Pancreas (tissue), 10 donors: ENCODE data around the gene SERPINI1. TPM values are rescaled to one million over a fixed set of nuclear protein-coding genes. Genes with fewer than 3 reads are reported as not detected.
A peak's percentile ranks its signal among the peaks of the same experiment; 100 is the strongest.

Source experiments
- ATAC-seq, 4 donors: fragments of 200-7000 bp; cut with Tn5 transposase; one replicate each; pipeline versions ENCODE4 v1.8.0 to v1.9.1; 2020; ENCODE audit warnings: mild to moderate bottlenecking in 4 of 4, moderate library complexity in 4 of 4
- DNase-seq, 6 donors: peaks; one replicate each; pipeline ENCODE4 v3.0.0-alpha.2; 2020
- FAIRE-seq: peaks from 2 replicates; lab custom pipeline; 2012; peaks lifted over from hg19 to GRCh38; lab: Jason Lieb, UNC
- H3K27ac ChIP-seq, 4 donors: fragments of 200-600 bp; sonication (generic); 1 replicate in 3 of 4; 2 replicates in 1 of 4; pipeline versions ENCODE4 v1.5.0 to v1.8.0; 2020
- H3K27me3 ChIP-seq, 4 donors: fragments of 200-600 bp; one replicate each; pipeline ENCODE4 v1.8.0; 2021
- H3K36me3 ChIP-seq, 3 donors: fragments of 200-600 bp; sonication (generic) in 1 of 3; one replicate each; pipeline versions ENCODE4 v1.5.0 to v1.8.0; 2020 to 2021
- H3K4me1 ChIP-seq, 3 donors: fragments of 200-600 bp; one replicate each; pipeline ENCODE4 v1.8.0; 2021
- H3K4me3 ChIP-seq, 4 donors: fragments of 200-600 bp; sonication (generic) in 2 of 4; one replicate each; pipeline versions ENCODE4 v1.5.0 to v1.8.0; 2020 to 2021
- H3K9me3 ChIP-seq, 4 donors: fragments of 200-600 bp; one replicate each; pipeline ENCODE4 v1.8.0; 2021
- WGBS, 2 donors: extraction: QIAGEN DNeasy Blood & Tissue Kit; methylation state at CpG; one replicate each; pipeline ENCODE4 v1.1.7; 2013; 5-methylcytosine and 5-hydroxymethylcytosine counted together
- intact Hi-C, 3 donors: fragments of 100-400 bp; cut with DNase I; formaldehyde crosslinking; loops; one replicate each; pipeline versions ENCODE4 v1.11.1 to v1.14.2; 2022
- polyA plus RNA-seq, 2 donors: library from polyadenylated mRNA; stranded (reverse); fragments of 200-250 nt; gene quantifications; one replicate each; pipeline ENCODE4 v1.2.3, GENCODE V29; 2013
- total RNA-seq, 6 donors: library from RNA; stranded (reverse); fragmentation: NEBNext Ultra II Directional in 4 of 6; extraction: Animal tissue kit (Norgen Biotek cat#: 25700) in 4 of 6; gene quantifications; one replicate each; pipeline versions ENCODE4 v1.2.1 to v1.2.4, GENCODE V29; 2021 to 2023
- TF ChIP-seq, protein P1 (sequence below), 4 donors: fragments of 200-600 bp; sonication (generic) in 3 of 4; IDR thresholded peaks; one replicate each; pipeline versions ENCODE4 v1.5.0 to v1.8.0; 2021; ENCODE audit warnings: antibody characterized with exemption in 4 of 4
- donor health status: healthy with polysubstance abuse.
- donor health status: DM: no; HTN: no; CAD: no; lungs with moderate emphysema.
- donor health status: DM: no; HTN: no; CAD: no.
- donor health status: control.
- donor health status: control.
- donor health status: Bipolar disorder and iron deficiency.
- donor health status: DM: yes; HTN: yes; CAD: no.
- donor health status: DM: no; HTN: no; CAD: no.
- donor health status: DM: no; HTN: no; CAD: no.
- donor health status: DM: yes; HTN: yes; CAD: no.

Gene SERPINI1
- total and polyA plus RNA-seq, 8 donors: 12.1 to 23.7 (median 20.8) TPM

DNA sequence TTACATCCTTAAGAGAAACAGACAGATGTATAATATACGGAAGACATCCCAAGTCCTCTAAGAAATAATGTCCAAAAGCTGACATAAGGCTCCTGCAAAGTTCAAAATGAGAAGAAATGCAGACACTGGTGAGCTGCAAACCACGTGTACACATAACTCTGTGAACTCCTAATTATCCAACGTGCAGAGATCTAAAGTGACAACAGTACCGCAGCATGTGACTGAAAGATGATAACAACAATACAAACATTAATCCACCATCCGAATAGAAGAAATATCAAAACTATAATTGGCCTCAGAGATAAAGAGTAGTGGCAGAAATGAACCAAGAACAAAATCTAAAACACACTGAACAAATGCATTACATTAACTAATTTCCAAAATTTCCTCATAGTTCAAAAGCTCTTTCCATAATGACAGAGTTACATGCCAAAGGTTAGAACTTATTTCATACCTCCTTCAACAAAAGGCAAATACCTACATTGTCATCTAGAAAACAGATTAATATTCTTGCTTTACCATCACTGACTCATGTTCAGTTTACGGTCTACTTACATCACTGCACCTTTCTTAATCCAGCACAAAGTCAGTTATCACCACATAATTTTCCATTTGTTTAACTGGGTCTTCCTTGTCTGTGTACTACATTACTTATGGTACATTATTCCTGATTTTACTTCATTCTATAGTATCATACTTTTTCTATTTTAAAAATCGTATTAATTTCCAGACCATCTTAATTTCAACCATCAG, 3.0 kb upstream of the SERPINI1 start:
- ATAC-seq (no peak), DNase-seq (no peak), FAIRE-seq (no peak)
- no peak overlapping the region for H3K27ac ChIP-seq
- H3K4me1 ChIP-seq: peaks cover 8 to 27% (median 26%) of the 10 kb centered on the region in 3 donors
- intact Hi-C loops: no loop called here
- no peaks in the 10 kb centered on the region for H3K36me3 ChIP-seq
- no peaks in the 10 kb centered on the region for H3K27me3 ChIP-seq
- no peaks in the 10 kb centered on the region for H3K9me3 ChIP-seq
- no peak overlapping the region for H3K4me3 ChIP-seq
- TF ChIP-seq, protein P1, sequence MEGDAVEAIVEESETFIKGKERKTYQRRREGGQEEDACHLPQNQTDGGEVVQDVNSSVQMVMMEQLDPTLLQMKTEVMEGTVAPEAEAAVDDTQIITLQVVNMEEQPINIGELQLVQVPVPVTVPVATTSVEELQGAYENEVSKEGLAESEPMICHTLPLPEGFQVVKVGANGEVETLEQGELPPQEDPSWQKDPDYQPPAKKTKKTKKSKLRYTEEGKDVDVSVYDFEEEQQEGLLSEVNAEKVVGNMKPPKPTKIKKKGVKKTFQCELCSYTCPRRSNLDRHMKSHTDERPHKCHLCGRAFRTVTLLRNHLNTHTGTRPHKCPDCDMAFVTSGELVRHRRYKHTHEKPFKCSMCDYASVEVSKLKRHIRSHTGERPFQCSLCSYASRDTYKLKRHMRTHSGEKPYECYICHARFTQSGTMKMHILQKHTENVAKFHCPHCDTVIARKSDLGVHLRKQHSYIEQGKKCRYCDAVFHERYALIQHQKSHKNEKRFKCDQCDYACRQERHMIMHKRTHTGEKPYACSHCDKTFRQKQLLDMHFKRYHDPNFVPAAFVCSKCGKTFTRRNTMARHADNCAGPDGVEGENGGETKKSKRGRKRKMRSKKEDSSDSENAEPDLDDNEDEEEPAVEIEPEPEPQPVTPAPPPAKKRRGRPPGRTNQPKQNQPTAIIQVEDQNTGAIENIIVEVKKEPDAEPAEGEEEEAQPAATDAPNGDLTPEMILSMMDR (IDR thresholded peaks at IDR 0.05): no peak
- 36 to 53% methylated on average over 7 of the region's 7 CpGs for WGBS, 2 donors

DNA sequence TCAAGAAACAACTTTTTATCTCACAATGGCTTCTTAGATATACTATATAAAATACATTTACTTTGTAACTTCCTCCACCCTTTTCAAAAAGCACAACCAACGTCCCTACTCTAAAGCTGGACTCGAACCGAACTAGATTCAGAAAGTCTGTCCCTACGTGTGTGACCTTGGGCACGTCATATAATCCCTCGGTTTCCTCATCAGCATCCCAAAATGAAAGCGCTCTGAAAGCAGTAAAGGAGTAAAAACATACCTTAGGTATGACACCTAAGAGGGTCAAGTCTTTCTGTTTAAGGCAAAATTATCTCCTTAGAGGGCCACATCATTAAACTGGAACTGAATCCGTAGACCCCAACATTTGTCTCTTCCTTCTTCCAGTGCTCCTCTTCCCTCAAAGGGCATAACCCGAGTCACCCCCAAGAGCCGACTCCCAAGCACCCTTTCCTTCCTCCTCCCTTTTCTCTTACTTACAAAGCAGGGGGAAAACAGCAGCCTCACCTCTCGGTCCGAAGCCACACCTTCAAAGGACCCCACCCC, 1.5 kb upstream of the SERPINI1 start:
- DNase-seq (no peak), ATAC-seq (no peak), FAIRE-seq (no peak)
- H3K27ac ChIP-seq: peak overlapping the region; percentile 91 to 94 (median 91)
- no peaks in the 10 kb centered on the region for H3K27me3 ChIP-seq
- intact Hi-C loops: no loop called here
- no peaks in the 10 kb centered on the region for H3K9me3 ChIP-seq
- WGBS, 2 donors: 0 to 1% methylated on average over 12 of the region's 12 CpGs
- TF ChIP-seq, protein P1 (IDR thresholded peaks at IDR 0.05): no peak
- H3K4me1 ChIP-seq: peaks cover 12 to 28% (median 19%) of the 10 kb centered on the region in 3 donors
- H3K4me3 ChIP-seq: peak overlapping the region; percentile 64 to 91 (median 86)
- H3K36me3 ChIP-seq: no peaks in the 10 kb centered on the region

DNA sequence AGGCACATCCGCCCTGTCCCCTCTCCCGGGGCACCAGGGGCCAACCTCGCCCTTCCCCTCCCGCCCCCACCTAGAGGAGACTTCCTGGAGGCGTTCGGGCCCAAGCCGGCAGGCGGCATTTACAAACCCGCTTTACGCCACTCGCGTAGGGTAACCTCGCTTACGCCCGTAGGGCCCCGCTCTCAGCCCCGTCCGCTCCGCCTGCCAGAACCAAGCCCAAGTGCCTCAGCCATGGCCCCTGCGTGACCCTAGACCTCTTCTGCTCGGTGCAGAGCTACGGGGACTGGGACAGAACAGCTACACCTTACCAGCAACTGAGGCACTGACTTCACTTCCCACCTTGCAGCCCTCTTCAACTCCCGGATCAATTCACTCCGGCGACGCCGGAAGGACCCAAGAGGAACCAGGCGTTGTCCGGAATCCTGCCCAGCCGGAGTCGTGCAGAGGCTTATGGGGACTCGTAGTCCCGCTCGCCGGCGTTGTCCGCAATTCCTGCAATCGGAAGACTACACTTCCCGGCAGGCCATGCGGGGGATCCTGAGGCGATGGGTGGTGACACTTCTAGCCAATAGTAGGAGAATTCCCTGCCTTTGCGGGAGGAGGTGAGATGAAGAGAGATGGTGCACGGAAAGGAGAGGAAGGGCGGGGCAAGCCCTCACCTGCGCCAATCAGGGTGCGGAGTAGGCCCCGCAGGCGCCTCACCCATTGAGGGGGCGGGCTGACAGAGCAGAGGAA, 856 bp upstream of the SERPINI1 start, which contains the start of gene PDCD10:
TSS of gene PDCD10 (minus strand) at position 395 of the 735 bp plus-strand sequence. CDS start 14,735 bp downstream, outside the sequence.
- peak within 1 kb of the TSS; percentile 91 to 94 (median 92) for H3K27ac ChIP-seq
- intact Hi-C loops: no loop called here
- H3K9me3 ChIP-seq: no peaks in the 10 kb centered on the region
- no peaks in the 10 kb centered on the region for H3K36me3 ChIP-seq
- DNase-seq: peak; percentile 92 to 99 (median 98)
- FAIRE-seq: peak; percentile 92
- WGBS, 2 donors: 0 to 1% methylated on average over 48 to 49 of the region's 49 CpGs
- H3K4me3 ChIP-seq: peak within 1 kb of the TSS; percentile 64 to 91 (median 87)
- TF ChIP-seq, protein P1 (IDR thresholded peaks at IDR 0.05): no peak
- H3K4me1 ChIP-seq: peaks cover 12 to 34% (median 22%) of the 10 kb centered on the region in 3 donors
- ATAC-seq: peak; percentile 90 to 96 (median 91)
- no peaks in the 10 kb centered on the region for H3K27me3 ChIP-seq

DNA sequence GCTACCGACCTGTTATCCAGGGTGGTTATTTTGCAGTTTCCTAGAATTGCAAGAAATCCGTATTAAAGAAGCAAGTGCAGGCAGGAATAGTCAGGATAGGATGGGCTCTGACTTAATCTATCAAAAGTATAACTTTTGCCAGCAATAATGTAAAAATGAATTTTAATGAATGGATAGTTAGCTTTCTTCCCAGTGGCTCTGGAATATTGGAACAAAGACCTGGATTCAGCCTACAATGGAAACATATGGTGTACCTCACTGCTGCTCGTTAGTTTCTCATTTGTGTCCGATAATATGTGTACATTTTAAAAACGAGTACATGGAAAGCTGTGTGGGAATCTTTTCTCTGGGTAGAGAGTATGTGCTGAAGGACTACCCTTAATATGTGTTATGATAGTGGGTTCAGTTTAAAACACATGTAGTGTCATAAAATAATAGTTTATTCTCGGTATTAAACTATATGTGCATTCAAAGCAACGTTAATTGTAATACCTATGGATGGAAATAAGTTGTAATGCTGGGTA, 805 bp downstream of the SERPINI1 start:
- Histone ChIP-seq H3K9me3 (no peaks in the 10 kb centered on the region), H3K27me3 (no peaks in the 10 kb centered on the region), H3K36me3 (no peaks in the 10 kb centered on the region), H3K4me1 (peaks cover 12 to 37% (median 22%) of the 10 kb centered on the region in 3 donors), H3K4me3 (peak overlapping the region; percentile 42 to 91 (median 87)), H3K27ac (peak overlapping the region in 3 of 4 donors; percentile 91 to 94 (median 94))
- TF ChIP-seq, protein P1 (IDR thresholded peaks at IDR 0.05): no peak
- FAIRE-seq: no peak
- ATAC-seq: no peak
- intact Hi-C loops: no loop called here
- WGBS, 2 donors: 5 to 6% methylated on average over 7 of the region's 7 CpGs
- DNase-seq: no peak
